ENCODE measurements around the gene FOXI3. TPM values are rescaled to one million over a fixed set of nuclear protein-coding genes. Genes with fewer than 3 reads are reported as not detected.

Gene FOXI3
- total RNA-seq, 1 donor from 2014 or later: 0.17 TPM

DNA sequence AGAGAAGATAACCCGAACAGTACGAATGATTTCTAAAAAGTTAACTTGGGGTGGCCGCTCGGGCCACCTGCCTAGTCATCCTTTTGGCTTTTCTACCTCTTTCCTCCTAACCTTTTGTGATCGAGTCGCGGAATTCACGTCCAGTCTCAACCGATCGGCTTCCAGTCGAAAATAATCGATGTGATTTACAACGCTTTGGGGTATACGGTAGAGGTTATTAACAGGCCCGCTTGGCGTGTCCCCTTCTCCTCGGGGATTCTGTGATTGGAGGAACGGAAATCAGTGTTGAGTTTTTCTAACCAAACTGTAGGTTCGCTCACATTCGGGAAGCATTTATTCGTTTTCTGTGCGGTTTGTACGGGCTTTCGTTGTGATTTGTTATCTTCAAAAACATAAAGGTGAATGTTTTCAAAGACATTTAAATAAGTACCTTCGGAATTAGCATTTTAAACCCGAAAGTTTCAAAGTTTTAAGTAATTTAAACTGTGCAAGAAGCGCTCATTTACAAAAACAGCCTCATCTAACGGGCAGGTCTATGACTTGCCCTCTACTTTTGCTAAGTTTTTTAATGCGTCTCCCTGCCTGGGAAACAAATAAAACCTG, 588 bp upstream of the FOXI3 start:
- TF ChIP-seq, protein P1, sequence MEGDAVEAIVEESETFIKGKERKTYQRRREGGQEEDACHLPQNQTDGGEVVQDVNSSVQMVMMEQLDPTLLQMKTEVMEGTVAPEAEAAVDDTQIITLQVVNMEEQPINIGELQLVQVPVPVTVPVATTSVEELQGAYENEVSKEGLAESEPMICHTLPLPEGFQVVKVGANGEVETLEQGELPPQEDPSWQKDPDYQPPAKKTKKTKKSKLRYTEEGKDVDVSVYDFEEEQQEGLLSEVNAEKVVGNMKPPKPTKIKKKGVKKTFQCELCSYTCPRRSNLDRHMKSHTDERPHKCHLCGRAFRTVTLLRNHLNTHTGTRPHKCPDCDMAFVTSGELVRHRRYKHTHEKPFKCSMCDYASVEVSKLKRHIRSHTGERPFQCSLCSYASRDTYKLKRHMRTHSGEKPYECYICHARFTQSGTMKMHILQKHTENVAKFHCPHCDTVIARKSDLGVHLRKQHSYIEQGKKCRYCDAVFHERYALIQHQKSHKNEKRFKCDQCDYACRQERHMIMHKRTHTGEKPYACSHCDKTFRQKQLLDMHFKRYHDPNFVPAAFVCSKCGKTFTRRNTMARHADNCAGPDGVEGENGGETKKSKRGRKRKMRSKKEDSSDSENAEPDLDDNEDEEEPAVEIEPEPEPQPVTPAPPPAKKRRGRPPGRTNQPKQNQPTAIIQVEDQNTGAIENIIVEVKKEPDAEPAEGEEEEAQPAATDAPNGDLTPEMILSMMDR (conservative IDR thresholded peaks at IDR 0.05; ENCODE audit: low read depth, low read length): no peak
- H3K4me3 ChIP-seq (ENCODE audit: low read depth, low read length): no peak overlapping the region

DNA sequence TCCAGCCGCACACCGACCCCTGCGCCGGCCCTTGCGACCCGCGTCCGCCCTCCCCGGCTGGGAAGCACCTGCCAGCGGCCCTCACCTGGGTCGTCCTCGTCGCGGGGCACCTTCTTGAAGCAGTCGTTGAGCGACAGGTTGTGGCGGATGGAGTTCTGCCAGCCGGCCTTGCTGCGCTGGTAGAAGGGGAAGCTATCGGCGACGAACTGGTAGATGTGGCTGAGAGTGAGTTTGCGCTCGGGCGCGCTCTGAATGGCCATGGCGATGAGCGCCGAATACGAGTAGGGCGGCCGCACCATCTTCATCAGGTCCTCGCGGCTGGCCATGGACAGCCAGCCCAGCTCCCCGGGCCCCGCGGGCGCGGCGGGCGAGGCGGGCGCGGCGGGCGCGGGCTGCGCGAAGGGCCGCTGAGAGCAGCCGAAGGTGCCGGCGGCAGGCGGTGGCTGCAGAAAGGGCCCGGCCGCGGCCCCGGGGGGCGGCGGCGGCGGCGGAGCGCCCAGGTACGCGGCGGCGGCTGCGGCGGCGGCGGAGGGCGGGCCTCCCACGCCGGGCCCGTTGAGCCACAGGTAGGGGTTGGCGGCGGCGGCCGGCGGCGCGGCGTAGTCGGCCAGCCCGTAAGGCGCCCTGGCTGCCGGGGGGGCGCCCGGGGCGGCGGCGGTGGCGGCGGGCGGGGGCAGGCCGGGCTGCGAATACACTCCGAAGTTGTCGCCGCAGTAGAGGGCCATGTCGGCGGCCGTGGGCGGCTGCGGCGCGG, 505 bp downstream of the FOXI3 start:
- no peak for DNase-seq (ENCODE audit: low read depth)

More for the DNA sequence above, 588 bp upstream of the FOXI3 start:
- no peak for DNase-seq (ENCODE audit: low read depth)

DNA sequence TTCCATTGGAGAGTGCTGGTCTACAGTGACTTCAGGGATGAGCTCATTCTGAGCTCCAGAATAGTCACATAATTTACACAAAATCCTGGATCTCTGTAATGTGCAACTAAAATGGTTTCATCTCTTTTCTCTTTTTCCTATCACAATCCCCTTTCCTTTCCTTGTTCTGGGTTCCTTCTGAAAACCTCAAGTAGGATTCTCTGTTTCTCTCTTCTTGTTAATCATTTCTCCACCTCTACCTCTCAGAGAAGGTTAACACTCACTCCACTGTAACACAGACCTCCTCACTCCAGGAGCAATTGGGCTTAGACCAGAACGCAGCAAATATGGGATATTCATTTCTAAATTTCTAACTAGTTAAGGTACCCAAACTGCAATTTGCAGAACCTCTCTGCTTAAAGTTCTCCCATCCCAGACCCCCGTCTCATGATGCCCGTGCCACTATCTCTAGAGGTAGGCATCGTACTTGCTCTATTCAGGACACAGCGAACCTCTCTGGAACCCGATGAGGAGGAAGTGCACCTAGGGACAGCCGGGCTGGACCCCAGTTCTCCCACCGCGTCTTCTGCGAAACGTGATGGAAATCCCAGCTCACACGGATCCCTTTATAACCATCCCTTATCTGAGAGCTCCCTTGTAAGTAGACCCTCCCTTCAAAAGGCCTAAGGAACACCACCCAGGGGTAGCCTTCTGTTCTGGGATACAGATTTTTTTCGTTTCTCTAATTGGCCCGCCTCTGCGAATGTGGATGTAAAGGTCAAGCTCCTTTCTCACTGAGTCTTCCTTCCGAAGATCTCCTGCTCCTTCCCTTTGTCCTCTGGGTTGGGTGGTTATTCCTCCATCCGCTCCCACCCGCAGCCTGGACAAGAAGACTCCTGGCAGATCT, 1.3 kb downstream of the FOXI3 start:
- TF ChIP-seq, protein P1 (conservative IDR thresholded peaks at IDR 0.05; ENCODE audit: low read depth, low read length): no peak
- no peak for DNase-seq (ENCODE audit: low read depth)
- no peak overlapping the region for H3K4me3 ChIP-seq (ENCODE audit: low read depth, low read length)

More for the DNA sequence above, 505 bp downstream of the FOXI3 start:
- no peak overlapping the region for H3K4me3 ChIP-seq (ENCODE audit: low read depth, low read length)
- TF ChIP-seq, protein P1 (conservative IDR thresholded peaks at IDR 0.05; ENCODE audit: low read depth, low read length): no peak

DNA sequence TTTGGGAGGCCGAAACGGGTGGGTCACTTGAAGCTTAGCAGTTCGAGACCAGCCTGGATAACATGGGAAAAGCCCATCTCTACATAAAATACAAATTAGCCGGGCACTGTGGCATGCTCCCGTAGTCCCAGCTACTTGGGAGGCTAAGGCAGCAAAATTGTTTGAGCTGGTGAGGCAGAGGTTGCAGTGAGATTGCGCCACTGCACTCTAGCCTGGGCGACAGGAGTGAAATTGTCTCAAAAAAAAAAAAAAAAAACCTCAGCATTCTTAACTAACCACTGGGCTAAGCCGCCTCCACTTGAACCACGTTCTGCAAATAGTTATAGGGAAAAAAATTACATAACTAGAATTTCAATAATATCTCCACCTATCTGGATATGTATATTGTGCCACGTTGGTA, 2.3 kb downstream of the FOXI3 start:
- no peak for DNase-seq (ENCODE audit: low read depth)

DNA sequence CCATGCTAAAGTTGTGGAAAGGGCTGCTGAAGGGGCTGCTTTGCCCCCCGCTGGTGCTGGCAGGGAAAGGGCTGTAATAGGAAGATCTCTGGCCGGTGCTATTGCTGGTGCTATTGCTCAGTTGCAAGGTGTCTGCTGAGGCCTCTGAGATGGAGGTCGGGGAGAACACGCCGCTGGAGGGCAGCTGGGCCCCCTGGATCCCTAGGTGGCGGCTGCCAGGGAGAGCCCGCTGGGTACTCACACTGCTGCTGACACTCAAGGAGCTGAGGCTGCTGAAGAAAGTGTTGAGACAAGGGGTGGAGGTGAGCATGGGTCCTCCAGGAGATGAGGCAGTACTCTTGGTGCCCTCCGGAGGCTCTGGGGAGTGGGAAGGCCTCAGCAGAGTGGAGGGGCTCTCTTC, 4.2 kb downstream of the FOXI3 start:
- TF ChIP-seq, protein P1 (conservative IDR thresholded peaks at IDR 0.05; ENCODE audit: low read depth, low read length): no peak
- DNase-seq (ENCODE audit: low read depth): no peak
- no peak overlapping the region for H3K4me3 ChIP-seq (ENCODE audit: low read depth, low read length)

More for the DNA sequence above, 2.3 kb downstream of the FOXI3 start:
- H3K4me3 ChIP-seq (ENCODE audit: low read depth, low read length): no peak overlapping the region
- TF ChIP-seq, protein P1 (conservative IDR thresholded peaks at IDR 0.05; ENCODE audit: low read depth, low read length): no peak

DNA sequence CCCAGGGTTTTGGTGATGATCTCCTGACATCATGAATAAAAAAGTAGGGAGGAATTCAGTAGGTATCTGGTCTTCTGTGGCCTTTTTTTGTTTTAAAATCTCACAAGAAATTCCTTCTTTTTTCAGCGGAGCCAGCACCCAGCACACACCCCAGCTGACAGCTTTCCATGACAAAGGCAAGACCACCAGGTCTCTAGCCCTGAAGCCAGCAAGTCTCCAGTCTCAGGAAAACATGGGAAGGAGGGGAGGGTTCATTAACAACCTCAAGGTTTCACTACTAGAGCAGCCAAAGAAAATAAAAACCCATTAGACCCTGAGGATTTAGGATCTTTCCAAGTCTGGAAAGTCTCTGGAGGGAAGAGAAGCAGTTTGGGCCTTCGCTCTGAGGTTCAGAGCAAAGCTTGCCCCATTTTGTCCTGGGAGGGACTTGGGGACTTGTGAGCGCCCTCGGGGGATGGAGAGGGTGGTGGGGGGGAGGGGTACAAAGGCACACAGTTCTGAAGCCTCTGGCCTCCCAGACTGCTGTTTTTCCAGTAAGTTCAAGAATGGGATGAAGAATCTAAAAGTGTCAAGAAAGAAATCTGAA, 9.0 kb downstream of the FOXI3 start:
- TF ChIP-seq, protein P1 (conservative IDR thresholded peaks at IDR 0.05; ENCODE audit: low read depth, low read length): no peak
- H3K4me3 ChIP-seq (ENCODE audit: low read depth, low read length): no peak overlapping the region
- no peak for DNase-seq (ENCODE audit: low read depth)

All from epithelial cell of proximal tubule (primary cell).